GM19025 (cell line): ENCODE measurements around the gene EZR.
"Not testable (repeated sequence)": the region's sequence is repeated elsewhere in the genome, so short reads cannot be mapped to it uniquely, and the experiment has no call there.

Experiments used
- ATAC-seq: cut with Tn5 transposase; IDR thresholded peaks from one replicate; pipeline ENCODE4 v1.9.1; 2021; ENCODE audit warnings: mild to moderate bottlenecking, low read depth, moderate library complexity; ENCODE audit not compliant: unreplicated experiment

EZR gene

GRCh38 chr6:158799051-158799792 lies 19.9 kb downstream of the EZR start:
- no peak for ATAC-seq

- no peak for ATAC-seq
Measured at GRCh38 chr6:158798311-158798710, 20.9 kb downstream of the EZR start.

DNA sequence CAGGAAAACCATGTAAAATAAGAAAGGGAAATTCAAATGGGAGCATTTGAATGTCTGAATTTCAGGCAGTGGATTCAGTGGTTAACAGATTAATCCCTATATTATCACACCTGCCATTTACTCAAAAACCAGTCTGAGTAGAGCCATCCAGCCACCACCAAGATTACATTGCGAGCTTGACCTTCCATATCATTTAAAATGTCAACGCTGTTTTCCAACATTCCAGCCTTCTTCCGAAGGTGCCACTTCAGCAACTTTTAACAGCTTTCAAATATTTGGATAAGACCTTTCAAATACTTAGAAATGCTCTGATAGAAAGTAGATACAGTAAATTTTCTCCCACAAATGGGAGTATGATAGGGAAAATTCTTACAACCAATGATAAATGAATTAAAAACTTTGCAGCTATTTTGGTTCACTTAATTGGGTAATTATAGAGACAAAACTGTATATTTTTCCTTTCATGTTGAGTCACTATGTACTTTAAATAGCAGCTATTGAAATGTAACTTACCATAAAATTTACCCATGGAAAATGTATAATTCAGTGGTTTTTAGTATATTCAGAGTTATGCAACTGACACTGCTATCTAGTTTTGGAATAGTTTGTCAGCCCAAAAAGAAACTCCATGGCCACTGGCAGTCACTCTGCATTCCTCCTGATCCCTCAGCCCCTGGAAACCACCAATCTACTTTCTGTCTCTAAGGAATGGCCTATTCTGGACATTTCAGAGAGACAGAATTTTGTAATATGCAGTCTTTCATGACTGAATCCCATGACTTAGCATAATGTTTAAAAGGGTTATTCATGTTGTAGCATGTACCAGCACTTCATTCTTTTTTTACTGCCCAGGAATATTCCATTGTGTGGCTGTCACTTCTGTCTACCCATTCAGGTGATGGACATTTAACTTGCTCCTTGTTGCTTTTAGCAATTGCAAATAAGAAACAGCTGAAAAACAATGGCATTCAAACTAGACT lies 21.5 kb downstream of the EZR start:
- no peak for ATAC-seq

DNA sequence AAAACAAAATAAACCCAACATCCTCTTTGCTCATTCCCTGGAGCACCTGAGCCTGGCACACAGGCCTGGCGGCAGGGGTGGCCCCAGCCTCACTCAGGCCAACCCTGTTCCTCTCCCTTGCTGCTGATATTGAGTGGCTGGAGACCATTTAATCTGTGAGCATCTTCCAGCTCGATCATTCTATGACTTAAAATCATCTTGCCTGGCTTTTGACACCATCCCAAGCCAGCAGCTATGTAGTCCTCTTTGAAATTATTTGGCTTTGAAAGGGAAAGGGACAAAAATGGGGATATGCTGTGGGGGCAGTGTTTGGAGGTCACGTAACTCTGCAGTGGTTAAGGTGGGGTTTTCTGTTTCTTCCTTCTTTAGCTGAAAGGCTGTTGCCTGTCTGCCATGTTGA lies 22.8 kb downstream of the EZR start:
- ATAC-seq, result no peak

GRCh38 chr6:158795516-158795915 lies 23.7 kb downstream of the EZR start:
- no peak for ATAC-seq

DNA sequence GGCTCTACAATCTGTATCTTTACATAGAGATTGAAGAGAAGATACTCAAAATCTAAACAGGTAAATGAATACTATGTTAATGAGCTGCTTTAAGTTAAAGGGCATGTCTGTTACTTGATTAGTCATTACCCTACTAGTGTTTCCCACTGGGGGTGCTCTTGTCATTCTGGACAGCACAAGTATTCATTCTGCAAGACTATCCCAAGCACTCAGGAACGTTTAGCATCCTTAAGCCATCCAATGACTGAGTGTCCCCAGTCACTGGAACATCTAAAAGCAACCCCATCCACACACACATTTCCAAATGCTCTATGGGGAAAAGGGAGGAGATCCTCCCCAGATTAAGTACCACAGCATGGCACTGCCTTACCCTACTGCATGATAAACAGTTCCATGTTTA lies 25.7 kb downstream of the EZR start:
- ATAC-seq, result peak; percentile 38

DNA sequence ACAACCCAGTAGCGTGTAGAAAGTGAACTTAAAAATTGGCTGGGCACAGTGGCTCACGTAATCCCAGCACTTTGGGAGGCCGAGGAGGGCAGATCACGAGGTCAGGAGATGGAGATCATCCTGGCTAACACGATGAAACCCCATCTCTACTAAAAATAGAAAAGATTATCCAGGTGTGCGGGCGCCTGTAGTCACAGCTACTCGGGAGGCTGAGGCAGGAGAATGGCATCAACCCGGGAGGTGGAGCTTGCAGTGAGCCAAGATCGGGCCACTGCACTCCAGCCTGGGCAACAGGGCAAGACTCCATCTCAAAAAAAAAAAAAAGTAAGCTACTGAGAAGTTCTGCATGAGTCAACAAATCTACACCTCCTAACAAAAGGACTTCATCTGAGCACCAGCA lies 26.7 kb downstream of the EZR start:
- ATAC-seq, result not testable (repeated sequence)

GRCh38 chr6:158791274-158791855 lies 27.8 kb downstream of the EZR start:
- ATAC-seq, result no peak

DNA sequence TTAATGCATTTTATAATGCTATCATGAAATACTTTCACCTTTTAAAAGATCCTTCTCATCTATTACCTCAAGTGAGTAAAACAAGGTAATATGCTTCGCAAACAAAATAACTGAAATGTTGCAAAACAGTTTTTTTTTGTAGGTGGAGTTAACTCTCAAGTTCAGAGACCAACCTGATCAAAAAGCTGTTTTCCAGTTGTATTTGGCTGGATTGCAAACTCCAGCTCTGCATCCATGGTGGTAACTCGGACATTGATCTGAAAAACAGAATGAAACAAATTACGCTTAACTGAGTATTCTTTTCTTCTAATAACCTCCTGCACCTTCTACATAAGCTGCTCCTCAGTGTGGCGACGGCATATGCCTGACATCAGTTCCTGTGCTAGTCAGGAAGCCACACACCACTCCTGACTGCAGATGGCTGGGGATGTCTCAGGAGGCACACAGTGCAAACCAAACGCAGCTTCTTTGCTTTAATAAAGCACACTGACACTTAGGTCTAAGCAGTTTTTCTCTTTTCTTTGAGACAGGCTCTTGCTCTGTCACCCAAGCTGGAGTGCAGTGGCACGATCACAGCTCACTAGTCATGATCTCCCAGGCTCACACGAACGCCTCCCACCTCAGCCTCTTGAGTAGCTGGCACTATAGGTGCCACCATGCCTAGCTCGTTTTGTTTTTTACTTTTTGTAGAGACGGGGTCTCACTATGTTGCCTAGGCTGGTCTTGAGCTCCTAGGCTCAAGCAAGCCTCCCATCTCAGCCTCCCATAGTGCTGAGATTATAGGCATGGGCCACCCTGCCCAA lies 29.9 kb downstream of the EZR start:
- no peak for ATAC-seq

DNA sequence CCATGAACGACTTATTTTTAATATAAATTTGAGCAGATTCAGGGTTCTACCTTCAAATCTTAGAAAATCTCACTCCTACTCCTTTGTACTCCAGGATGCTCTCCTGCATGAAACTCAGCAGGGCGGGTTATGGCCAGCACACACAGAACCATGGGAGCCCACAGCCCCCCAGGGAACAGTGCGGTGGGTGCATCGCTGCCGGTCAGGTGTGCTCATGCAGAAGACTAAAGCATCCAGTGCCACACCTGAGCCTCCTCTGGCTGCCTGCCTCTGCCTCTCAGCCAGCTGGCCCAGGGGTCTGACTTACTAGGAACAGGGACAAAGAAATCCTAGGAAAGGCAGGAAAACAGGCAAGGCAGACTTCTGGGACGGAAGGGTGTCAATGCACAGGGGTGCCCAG lies 31.8 kb downstream of the EZR start:
- no peak for ATAC-seq

GRCh38 chr6:158786645-158787304 lies 32.4 kb downstream of the EZR start:
- ATAC-seq, result no peak

DNA sequence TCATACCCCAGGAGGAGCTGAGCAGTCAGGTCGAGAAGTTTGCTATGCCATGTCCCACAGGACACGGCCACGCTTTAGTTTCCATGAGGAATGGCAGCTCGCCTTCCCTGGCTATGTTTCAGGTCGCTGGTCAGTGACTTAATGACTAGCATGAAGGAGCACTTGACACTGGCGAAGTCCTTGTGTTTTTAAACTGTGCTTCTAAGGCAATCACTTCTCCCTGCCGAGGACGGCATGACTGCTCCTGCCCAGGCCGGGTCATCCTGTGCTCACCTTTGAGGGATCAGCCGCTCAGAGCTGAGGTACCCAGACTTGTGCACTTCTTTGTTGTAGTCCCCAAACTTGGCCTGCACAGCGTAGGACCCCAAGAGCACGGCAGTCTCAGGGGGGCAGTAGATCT lies 34.1 kb downstream of the EZR start:
- no peak for ATAC-seq

DNA sequence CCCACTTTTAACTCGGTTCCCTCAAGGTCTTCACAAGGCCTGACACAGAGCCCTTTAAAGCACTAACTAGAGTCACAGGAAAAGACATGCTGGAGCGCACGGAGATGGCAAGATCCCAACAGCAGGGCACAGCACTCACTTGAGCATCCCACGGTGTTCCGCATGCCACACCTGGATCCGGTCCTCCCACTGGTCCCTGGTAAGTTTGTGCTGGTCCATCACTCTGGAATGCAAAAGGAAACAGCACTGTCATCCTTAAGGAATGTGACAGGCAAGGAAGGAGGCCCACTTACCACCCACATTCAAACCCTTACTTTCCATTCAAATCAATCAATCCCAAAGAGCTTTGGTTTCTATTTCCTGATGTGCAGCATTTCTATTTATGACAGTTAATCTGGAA lies 34.7 kb downstream of the EZR start:
- ATAC-seq, result no peak

- no peak for ATAC-seq
Measured at GRCh38 chr6:158783851-158784250, 35.3 kb downstream of the EZR start.

- ATAC-seq, result no peak
Measured at GRCh38 chr6:158783167-158783450, 36.1 kb downstream of the EZR start.

- no peak for ATAC-seq
Measured at GRCh38 chr6:158782432-158783166, 36.6 kb downstream of the EZR start.

DNA sequence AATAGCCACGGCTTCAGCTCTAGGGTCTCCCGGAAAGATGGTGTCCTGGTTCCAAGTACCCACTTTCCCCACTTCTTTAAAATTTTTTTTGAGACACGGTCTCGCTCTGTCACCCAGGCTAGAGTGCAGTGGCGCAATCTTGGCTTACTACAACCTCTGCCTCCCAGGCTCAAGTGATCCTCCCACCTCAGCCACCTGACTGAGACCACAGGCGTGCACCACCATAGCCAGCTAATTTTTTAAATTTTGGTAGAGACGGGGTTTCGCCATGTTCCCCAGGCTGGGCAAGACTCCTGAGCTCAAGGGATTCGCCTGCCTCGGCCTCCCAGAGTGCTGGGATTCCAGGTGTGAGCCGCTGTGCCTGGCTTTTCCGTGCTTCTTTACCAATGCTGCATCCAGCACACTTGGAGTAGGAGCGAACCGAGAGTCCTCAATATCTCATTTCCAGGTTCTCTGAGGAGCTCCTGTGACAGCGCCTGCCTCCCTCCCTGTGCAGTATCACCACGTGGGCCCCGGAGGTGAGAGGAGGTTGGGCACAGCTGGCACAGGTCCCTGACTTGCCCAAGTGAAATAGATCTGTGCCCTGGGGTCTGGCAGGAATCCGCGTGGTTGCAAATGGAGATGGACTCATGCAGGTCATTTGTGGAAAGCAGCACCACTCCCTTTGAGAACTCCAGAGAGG lies 37.3 kb downstream of the EZR start:
- ATAC-seq, result no peak

- no peak for ATAC-seq
Measured at GRCh38 chr6:158780988-158781691, 38.0 kb downstream of the EZR start.
